ENCODE results near the gene FAM107A.

The FAM107A gene

GRCh38 chr3:58520403-58521335 is 56.5 kb downstream of the FAM107A start:
- in situ Hi-C loops (cut with MboI; ENCODE audit: low sequenced_read_pairs): no loop called here

- in situ Hi-C loops (cut with MboI; ENCODE audit: low sequenced_read_pairs): no loop called here
Observed at GRCh38 chr3:58519668-58520402, 57.4 kb downstream of the FAM107A start.

DNA sequence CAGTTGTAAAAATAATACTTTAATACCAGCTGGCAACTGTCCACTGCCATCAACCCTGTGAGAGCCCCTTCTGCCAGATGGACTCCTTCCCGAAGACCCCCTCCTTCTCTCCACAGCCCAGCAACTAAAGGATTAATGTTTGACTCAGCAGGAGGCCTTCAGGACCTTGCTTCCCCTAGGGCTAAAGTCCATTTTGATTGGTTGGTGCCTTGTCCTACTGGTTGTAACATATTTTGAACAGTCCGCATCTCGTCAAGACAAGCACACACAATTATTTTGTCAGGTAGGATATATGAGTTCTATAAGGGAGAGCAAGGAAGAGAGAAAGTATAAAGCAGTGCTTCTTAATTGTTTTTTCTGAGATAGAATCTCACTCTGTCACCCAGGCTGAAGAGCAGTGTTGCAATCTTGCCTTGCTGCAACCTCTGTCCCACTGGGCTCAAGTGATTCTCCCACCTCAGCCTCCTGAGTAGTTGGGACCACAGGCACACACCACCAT is 58.9 kb downstream of the FAM107A start:
- in situ Hi-C loops (cut with MboI; ENCODE audit: low sequenced_read_pairs): no loop called here

- in situ Hi-C loops (cut with MboI; ENCODE audit: low sequenced_read_pairs): no loop called here
Observed at GRCh38 chr3:58514405-58514804, 62.8 kb downstream of the FAM107A start.
